LNCaP clone FGC (cell line): Measurements from ENCODE around the gene CIB2.

Experiments used
- DNase-seq: peaks from one replicate; pipeline ENCODE4 v3.0.0-alpha.2; 2011; ENCODE audit warnings: low read depth
- H3K4me3 ChIP-seq: 2 replicates; pipeline ENCODE4 v1.5.1; 2011; ENCODE audit warnings: mild to moderate bottlenecking, low read depth, low read length, control low read depth
- TF ChIP-seq, protein P1 (sequence below): IDR thresholded peaks from 2 replicates; pipeline ENCODE4 v1.5.1; 2012; ENCODE audit warnings: mild to moderate bottlenecking; ENCODE audit not compliant: control insufficient read depth, insufficient read depth; ENCODE audit errors: extremely low read depth

Gene CIB2

DNA sequence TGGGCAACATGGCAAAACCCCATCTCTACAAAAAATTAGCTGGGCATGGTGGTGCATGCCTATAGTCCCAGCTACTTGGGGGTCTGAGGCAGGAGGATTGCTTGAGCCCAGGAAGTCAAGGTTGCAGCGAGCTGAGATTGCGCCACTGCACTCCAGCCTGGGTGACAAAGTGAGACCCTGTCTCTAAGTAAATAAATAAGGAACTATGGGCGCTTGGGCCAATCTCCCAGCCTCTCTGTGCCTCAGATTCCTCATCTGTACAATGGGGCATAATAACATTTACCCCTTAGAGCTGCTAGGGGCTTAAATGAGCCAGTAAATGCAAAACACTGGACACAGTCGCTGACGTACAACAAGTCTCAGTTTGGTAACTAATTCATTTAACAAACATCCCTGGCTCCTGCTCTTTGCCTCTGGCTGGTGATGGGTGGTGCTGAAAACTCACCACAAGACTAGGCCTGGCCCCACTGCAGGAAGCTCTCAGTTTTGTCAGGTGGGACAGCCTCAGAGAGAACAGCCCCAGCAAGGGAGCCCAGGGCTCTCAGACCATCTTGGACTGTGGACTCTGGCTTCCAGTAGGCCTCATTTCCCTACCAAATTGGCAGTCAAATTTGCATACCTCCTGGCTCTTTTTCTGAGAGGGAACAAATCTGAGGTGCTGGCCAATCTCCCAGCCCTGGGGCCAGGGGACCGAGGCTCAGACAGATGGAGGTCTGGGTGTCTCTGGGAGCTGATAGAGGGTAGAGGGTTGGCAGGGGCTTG, 47.4 kb downstream of the CIB2 start:
- no peak overlapping the region for H3K4me3 ChIP-seq
- DNase-seq: no peak
- TF ChIP-seq, protein P1, sequence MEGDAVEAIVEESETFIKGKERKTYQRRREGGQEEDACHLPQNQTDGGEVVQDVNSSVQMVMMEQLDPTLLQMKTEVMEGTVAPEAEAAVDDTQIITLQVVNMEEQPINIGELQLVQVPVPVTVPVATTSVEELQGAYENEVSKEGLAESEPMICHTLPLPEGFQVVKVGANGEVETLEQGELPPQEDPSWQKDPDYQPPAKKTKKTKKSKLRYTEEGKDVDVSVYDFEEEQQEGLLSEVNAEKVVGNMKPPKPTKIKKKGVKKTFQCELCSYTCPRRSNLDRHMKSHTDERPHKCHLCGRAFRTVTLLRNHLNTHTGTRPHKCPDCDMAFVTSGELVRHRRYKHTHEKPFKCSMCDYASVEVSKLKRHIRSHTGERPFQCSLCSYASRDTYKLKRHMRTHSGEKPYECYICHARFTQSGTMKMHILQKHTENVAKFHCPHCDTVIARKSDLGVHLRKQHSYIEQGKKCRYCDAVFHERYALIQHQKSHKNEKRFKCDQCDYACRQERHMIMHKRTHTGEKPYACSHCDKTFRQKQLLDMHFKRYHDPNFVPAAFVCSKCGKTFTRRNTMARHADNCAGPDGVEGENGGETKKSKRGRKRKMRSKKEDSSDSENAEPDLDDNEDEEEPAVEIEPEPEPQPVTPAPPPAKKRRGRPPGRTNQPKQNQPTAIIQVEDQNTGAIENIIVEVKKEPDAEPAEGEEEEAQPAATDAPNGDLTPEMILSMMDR: no peak

DNA sequence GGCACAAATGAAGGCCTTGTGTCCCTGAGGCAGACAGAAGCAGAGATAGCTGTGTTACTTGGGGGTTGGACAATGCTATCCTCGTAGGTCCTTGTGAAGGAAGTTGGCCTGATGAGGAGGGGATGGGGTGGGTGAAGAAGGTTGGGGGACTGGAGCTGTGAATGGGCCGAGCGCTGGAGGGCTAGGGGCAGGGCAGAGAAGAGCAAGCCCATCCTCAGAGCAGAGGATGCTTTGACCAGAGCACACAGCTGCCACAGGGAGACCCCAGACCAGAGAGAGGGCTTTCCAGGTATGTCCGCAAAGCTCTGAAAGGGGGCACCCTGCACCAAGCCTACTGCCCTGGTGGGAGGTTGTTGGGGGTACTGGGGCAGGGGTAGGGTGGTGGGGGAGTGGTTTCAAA, 48.1 kb downstream of the CIB2 start:
- DNase-seq: no peak
- no peak overlapping the region for H3K4me3 ChIP-seq
- TF ChIP-seq, protein P1: no peak

DNA sequence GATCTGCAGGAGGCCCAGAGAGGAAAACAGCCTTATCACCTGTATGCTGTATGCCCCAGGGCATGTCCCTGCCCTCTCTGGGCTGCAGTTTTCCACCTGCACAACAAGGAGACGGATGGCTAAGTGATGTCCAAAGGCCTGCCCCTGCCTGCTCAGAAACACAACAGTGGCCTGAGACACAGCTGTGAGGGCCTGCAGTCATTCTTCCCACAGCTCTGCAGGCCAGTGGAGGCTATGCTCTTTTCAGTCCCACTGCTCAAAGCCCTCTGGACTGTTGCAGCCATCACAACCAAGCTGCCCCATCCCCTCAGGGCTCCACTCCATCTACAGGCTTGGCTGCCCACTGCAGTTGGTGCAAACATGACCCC, 48.5 kb downstream of the CIB2 start:
- no peak overlapping the region for H3K4me3 ChIP-seq
- TF ChIP-seq, protein P1: no peak
- no peak for DNase-seq

DNA sequence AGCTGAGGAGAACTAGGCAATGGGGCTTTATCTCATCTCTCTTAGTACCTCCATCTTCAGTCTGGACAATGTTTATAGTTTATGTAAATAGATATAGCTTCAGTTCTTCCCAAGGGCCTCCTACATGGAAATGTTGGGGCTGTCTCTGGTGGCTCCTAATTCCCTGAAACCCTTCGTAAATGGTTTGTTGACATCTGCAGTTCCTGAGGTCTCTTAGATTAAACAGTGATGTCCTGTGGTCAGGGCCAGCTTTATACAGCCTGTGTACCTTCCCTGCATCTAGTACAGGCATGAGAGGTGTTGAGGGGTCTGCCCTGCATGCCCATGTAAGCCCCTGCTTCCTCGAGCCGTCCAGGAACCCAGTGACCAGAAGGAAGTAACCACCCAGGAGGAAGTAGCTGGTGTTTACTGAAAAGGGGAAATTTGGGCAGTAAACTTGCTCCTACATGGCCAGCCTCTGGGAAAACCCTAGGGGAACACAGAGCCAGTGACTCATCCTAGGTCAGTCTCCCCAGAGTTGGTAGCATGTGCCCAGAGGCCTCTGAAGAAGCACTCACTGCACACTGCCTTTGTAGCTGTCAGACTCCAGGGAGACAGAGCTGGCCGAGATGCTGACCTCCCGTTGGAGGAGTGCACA, 49.0 kb downstream of the CIB2 start:
- H3K4me3 ChIP-seq: no peak overlapping the region
- DNase-seq: no peak
- TF ChIP-seq, protein P1: no peak

DNA sequence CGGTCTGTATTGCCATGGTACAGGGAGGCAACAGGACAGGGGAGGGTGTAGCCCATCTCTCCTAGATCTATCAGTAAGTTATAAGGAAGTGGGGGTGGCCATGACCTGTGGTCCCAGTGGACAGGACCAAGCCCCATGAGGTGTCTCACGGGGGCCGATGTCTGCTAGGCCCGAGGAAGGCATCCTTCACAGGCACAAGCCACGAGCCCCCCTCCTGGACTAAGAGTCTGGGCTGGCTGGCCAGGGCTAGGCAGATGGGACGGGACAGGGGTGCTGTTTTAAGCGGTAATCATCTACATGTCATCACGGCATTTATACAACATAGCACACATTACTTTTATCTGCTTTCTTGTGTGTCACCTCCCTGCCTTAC, 51.2 kb downstream of the CIB2 start:
- DNase-seq: no peak
- no peak overlapping the region for H3K4me3 ChIP-seq
- TF ChIP-seq, protein P1: no peak

DNA sequence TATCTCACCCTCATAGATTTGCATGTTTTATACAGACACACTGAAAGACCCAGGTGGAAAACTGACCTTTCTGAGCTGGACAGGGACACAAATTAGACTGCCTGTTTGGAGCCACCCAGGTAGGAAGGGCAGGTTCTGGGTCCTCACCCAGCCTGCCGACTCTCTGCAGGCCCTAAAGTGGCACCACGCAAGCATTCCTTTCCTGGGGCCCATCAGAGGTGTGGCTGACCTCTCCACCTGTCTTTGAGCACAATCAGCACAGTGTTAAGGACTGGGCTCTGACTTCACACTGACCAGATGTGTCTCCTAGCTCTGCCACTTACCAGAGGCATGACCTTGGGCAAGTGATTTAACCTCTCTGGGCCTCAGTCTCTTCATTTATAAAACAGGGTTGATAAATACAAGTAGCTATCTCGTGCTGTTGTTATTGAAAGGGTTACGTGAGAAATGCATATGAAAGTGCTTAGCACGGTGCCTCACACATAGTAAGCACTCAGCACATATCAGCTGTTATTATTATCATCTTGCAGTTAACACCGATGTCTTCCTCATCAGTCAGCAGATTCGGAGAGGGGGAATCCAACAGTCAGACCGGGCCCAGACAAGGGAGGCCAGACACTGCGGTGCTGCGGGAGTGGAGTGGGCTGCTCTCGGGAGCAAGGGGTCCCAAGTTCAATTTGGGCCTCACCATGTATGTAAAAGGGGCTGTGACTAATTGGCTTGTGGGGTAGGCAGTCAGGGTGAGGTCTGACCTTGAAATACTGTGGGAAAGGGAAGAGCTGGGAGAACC, 51.8 kb downstream of the CIB2 start:
- DNase-seq: no peak
- TF ChIP-seq, protein P1: no peak
- no peak overlapping the region for H3K4me3 ChIP-seq
